K562 (cell line): Measurements from ENCODE around the gene NXN. TPM values are rescaled to one million over a fixed set of nuclear protein-coding genes. Genes with fewer than 3 reads are reported as not detected.

Source experiments
- AFF4 ChIP-seq: sonication (generic); formaldehyde crosslinking; IDR thresholded peaks from 2 replicates; pipeline ENCODE4 v1.8.0; 2023; ENCODE audit warnings: mild to moderate bottlenecking, missing genetic modification reagents
- DLX4 ChIP-seq: fragments of 250-450 bp; sonication (Bioruptor Pico); IDR thresholded peaks from 2 replicates; pipeline ENCODE4 v1.6.1; 2021; ENCODE audit warnings: mild to moderate bottlenecking
- RERE ChIP-seq: sonication (generic); formaldehyde crosslinking; IDR thresholded peaks from 2 replicates; pipeline ENCODE4 v1.8.0; 2023; ENCODE audit warnings: missing genetic modification reagents, mild to moderate bottlenecking, borderline replicate concordance
- TAF15 ChIP-seq: fragments of 200-400 bp; formaldehyde crosslinking; IDR thresholded peaks from 2 replicates; pipeline ENCODE4 v1.6.1; 2017; ENCODE audit warnings: mild to moderate bottlenecking, low read depth, low read length, moderate library complexity
- ZBTB40 ChIP-seq, 2 experiments: fragments of 450-650 bp in 1 of 2; sonication (generic) in 1 of 2; formaldehyde crosslinking in 1 of 2; IDR thresholded peaks; 2 replicates each; pipeline versions ENCODE4 v1.7.1 to v1.9.0; 2016 to 2022; ENCODE audit warnings: inconsistent platforms in 1 of 2, mild to moderate bottlenecking in 1 of 2, missing genetic modification reagents in 1 of 2
- ZNF445 ChIP-seq: fragments of 250-450 bp; sonication (Bioruptor Pico); IDR thresholded peaks from 2 replicates; pipeline ENCODE4 v1.4.0; 2020; ENCODE audit warnings: low read depth, mild to moderate bottlenecking, moderate library complexity
- polyA plus RNA-seq, 8 experiments: library from polyadenylated mRNA; depleted of rRNA in 4 of 8; stranded (reverse) in 5 of 8; unstranded in 3 of 8; fragments of >200 nt; fragmentation: Nextera tagmentation in 2 of 8; fragmentation: Illumina TruSeq in 1 of 8; extraction: Ambion mirVana in 2 of 8; extraction: Trizol in 1 of 8; gene quantifications; 2 replicates each; pipeline versions ENCODE4 v1.2.1 to v1.2.3, GENCODE V29; 2011 to 2014; ENCODE audit warnings: inconsistent platforms in 1 of 8, missing spikeins in 1 of 8
- total RNA-seq, 7 experiments: library from RNA; depleted of rRNA in 6 of 7; stranded (reverse); fragments of >200 nt in 6 of 7; fragmentation: Illumina TruSeq in 2 of 7; extraction: Trizol in 2 of 7; gene quantifications; 2 replicates each; pipeline versions ENCODE4 v1.2.1 to v1.2.3, GENCODE V29; 2011 to 2021; ENCODE audit warnings: low replicate concordance in 1 of 7

NXN gene
- total and polyA plus RNA-seq, 9 of the 15 experiments (the other 6 are each of a cell fraction or from before 2014, with no cell fraction given), result 0.08 to 0.39 (median 0.29) TPM; not detected in 5

- TF ChIP-seq AFF4 (CRISPR knock-in tag), result no peak; the same call in 1 of the 2 replicates
- TF ChIP-seq ZNF445 (CRISPR knock-in tag), result no peak
- no peak for TF ChIP-seq DLX4 (CRISPR knock-in tag)
- TF ChIP-seq TAF15, result no peak
- 0 out of 2 replicates have a peak, but pooled peaks have one; percentile 18 for TF ChIP-seq ZBTB40 (IDR thresholded peaks at IDR 0.05)
- TF ChIP-seq ZBTB40 (CRISPR knock-in tag; IDR thresholded peaks at IDR 0.05), result no peak
- no peak for TF ChIP-seq RERE
Observed at GRCh38 chr17:752002-752619, 227.5 kb downstream of the NXN start, which contains the start of gene GEMIN4 (continued).
